Thyroid gland (tissue), 4 donors: ENCODE results near the gene MYCL.

Source experiments
- CTCF ChIP-seq, 6 experiments: fragments of 200-600 bp in 3 of 6; fragments of 450-650 bp in 3 of 6; sonication (generic) in 3 of 6; IDR thresholded peaks; one replicate each; pipeline ENCODE4 v1.5.1; 2016 to 2019; ENCODE audit warnings: antibody characterized with exemption in 6 of 6, mild to moderate bottlenecking in 2 of 6, inconsistent platforms in 1 of 6, moderate library complexity in 1 of 6
- POLR2A ChIP-seq, 2 donors: fragments of 450-650 bp; IDR thresholded peaks; one replicate each; pipeline ENCODE4 v1.6.1; 2017; ENCODE audit warnings: antibody characterized with exemption in 2 of 2, mild to moderate bottlenecking in 2 of 2, moderate library complexity in 1 of 2

GRCh38 chr1:39910263-39910662, 8.5 kb upstream of the MYCL start:
- TF ChIP-seq POLR2A (IDR thresholded peaks at IDR 0.05) (no peak), CTCF (IDR thresholded peaks at IDR 0.05) (no peak)
